NCI-H2029 (cell line): ENCODE measurements around the gene INPP4A.
A peak's percentile ranks its signal among the peaks of the same experiment; 100 is the strongest.
"Not testable (repeated sequence)": the region's sequence is repeated elsewhere in the genome, so short reads cannot be mapped to it uniquely, and the experiment has no call there.

Experiments
- DNase-seq: peaks from one replicate; lab custom pipeline; 2025; lab: John Stamatoyannopoulos, UW

Gene INPP4A

DNA sequence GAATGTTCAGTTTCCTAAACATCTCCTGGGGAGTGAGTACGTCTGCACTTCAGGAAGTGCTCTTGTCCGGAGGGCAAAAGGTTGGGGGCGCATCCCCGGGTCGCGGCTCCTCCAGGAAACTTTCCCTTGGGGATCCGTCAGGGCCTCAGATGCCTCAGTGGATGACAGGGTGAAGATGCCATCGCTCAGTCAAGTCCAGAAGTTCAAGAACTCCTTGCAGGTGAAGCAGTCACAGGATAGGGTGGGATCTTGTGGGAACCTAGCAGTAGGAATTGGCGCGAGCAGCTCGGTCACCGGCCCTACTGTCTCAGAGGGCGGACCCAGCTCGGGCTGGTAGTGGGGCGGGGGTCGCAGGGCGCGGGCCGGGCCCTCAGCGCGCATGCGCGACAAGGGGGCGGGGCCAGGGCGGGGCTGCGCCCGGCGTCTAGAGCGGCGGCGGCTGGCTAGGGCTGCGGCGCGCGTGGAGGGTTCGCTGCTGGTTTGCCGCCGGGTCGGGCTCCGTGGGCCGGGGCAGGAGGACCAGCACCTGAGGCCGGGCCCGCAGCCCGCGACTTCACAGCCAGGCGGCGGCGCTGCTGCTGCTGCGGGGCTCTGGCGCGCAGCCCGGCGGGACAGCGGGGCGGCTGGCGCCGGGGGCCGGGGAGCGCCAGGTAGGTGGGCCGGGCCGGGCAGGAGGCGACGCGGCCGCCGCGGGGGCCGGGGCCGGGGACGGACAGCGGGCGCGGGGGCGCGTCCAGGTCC, at the start of gene INPP4A:
TSS of gene INPP4A (plus strand) at position 423 of the 741 bp plus-strand sequence. CDS start 75,191 bp downstream, outside the sequence.
- DNase-seq, result peak; percentile 47

DNA sequence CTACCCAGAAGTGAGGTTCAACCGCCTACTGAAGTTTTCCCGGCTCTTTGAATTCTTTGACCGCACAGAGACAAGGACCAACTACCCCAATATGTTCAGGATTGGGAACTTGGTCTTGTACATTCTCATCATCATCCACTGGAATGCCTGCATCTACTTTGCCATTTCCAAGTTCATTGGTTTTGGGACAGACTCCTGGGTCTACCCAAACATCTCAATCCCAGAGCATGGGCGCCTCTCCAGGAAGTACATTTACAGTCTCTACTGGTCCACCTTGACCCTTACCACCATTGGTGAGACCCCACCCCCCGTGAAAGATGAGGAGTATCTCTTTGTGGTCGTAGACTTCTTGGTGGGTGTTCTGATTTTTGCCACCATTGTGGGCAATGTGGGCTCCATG, 48.7 kb upstream of the INPP4A start:
- no peak for DNase-seq

DNA sequence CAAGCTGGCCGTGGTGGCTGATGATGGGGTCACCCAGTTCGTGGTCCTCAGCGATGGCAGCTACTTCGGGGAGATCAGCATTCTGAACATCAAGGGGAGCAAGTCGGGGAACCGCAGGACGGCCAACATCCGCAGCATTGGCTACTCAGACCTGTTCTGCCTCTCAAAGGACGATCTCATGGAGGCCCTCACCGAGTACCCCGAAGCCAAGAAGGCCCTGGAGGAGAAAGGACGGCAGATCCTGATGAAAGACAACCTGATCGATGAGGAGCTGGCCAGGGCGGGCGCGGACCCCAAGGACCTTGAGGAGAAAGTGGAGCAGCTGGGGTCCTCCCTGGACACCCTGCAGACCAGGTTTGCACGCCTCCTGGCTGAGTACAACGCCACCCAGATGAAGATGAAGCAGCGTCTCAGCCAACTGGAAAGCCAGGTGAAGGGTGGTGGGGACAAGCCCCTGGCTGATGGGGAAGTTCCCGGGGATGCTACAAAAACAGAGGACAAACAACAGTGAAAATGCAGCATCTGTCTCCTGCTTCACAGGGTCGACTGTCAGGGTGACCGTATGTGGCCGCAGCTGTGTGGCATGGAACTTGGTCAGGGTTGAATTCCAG, 47.8 kb upstream of the INPP4A start:
- DNase-seq, result no peak

DNA sequence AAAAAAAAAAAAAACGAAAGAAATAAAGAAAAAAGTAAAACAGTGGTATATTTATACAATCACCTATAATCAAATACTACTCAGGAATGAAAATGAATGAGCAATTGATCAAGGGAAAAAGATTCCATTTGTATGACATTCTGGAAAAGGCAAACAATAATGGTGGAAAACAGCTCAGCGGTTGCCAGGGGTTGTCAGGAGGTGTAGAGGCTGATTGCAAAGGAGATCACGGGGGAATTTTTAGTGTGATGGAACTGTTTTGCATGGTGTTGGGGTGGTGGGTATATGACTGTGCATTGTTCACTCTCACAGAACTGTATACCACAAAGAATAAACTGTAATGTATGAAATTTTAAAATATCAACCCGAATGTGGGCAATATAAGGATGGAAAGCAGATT, 45.5 kb upstream of the INPP4A start:
- no peak for DNase-seq

DNA sequence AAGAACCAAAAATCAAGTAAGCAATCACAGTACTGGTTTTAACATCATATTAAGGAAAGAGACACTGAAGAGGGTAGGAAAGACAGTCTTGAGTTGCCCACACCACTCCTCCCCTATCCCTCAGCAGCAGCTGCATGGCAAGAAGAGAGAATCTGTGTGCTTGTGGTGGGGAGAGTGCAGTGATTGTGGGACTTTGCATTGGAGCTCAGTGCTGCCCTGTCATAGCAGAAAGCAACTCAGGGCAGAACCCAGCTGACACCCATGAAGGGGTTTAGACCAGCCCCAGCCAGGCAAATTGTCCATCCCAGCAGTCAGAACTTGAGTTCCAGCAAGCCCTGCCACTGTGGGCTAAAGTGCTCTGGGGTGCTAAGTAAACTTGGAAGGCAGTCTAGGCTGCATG, 40.8 kb upstream of the INPP4A start:
- DNase-seq, result no peak

DNA sequence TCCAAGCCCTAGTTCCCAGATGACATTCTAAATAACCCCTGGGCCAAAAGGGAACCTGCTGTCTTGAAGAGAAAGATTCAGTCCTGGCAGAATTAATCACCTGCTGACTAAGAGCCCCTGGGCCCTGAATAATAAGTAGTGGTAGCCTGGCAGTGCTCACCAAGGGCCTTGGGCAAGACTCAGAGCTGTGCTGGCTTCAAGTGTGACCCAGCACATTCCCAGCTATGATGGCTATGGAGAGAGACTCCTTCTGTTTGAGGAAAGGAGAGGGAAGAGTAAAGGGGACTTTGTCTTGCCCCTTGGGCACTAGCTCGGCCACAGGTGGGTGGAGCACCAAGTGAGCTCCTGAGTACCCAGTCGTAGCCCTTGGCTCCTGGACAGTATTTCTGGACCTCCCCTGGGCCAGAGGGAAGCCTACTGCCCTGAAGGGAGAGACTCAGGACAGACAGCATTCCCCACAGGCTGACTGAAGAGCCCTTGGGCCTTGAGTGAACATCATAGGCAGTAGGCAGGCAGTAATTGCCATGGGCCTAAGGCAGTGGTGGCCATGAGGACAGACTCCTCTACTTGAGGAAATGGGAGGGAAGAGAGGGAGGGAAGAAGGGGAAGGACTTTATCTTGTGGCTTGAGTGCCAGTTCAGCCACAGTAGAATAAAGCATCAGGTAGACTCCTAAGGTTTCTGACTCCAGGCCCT, 40.0 kb upstream of the INPP4A start:
- no peak for DNase-seq

DNA sequence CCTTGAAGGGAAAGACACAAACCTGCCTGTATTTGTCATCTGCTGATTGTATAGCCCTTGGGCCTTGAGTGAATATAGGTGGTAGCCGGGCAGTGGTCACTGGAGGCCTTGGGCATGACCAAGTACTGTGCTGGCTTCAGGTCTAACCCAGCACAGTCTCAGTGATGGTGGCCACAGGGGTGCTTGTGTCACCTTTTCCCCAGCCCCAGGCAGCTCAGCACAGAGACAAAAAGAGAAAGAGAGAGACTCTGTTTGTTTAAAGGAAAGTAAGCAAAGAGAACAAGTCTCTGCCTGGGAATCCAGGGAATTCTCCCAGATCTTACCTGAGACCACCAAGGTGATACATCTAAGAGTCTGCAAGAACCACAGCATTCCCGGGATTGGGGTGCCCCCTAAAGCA, 39.4 kb upstream of the INPP4A start:
- no peak for DNase-seq

DNA sequence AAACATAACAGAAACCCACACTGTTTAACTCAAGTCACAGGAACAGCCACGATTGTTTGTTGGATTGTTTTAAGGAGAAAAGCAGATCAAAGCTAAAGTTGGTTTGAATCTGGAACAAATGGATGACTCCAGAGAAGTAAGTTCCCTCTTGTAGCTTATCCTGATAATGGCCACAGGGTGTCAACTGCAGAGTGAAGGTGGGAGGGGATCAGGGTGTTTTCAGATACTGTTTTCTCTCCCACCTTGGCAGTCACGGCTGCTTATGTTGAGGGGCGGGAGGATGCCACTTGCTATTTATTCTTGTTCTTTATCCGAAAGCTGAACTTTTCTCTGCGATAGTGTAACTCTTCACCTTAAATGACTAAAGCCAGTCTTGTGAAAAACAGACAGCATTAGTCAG, 36.5 kb upstream of the INPP4A start:
- no peak for DNase-seq

DNA sequence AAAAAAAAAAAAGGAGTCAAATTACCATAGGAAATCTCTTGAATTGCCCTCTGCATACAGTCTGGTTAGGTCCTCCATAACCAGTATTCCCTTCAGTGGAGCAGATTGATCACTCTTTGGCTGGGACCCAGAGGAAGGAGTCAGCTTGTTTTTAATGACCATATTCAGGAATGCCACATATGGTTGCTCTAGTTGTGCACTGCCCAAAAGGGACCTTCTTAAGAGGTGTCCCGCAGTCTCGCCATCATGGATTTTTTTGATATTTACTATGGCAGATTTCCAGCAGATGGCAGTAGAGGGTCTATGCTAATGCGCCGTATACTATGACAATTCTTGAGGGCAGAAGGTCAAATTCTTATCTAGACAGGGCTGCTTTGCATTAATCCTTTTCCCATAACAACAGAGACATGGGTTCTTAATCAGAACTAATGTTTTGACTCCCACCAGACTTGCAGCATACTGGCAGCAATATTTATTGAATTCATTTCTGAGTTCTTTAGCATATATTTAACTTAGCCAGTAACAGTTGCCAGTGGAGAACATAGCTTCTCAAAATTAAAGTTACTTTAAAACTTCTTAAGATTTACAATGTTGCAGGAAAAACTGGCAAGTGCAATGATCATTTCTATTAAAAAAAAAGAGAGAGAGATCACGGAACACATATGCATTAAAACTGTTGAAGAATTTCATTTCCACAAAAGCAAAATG, 31.8 kb upstream of the INPP4A start:
- peak; percentile 39 for DNase-seq

DNA sequence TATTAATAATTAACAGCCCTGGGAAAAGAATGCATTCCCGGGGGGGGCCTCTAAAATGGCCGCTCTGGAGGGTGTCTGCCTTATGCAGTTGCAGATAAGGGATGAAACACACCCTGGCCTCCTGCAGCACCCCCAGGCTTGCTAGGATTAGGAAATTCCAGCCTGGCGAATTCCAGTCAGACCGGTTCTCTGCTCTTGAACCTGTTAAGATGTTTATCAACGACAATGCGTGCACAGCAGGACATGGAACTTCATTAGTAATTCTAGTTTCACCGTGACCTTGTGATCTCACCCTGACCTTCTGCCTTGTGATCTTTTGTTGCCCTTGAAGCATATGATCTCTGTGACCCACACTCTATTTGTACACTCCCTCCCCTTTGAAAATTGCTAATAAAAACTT, 30.4 kb upstream of the INPP4A start:
- DNase-seq, result not testable (repeated sequence)

DNA sequence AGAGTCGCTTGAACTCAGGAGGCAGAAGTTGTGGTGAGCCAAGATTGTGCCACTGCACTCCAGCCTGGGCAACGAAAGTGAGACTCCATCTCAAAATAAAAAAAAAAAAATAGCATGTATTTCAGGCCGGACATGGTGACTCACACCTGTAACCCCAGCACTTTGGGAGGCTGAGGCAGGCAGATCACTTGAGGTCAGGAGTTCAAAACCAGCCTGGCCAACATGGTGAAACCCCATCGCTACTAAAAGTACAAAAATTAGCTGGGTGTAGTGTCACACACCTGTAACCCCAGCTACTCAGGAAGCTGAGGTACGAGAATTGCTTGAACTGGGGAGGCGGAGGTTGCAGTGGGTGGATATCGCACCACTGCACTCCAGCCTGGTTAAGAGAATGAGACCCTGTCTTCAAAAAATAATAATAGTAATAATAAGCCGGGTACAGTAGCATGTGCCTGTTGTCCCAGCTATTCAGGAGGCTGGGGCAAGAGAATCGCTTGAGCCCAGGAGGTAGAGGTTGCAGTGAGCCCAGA, 28.9 kb upstream of the INPP4A start:
- not testable (repeated sequence) for DNase-seq

DNA sequence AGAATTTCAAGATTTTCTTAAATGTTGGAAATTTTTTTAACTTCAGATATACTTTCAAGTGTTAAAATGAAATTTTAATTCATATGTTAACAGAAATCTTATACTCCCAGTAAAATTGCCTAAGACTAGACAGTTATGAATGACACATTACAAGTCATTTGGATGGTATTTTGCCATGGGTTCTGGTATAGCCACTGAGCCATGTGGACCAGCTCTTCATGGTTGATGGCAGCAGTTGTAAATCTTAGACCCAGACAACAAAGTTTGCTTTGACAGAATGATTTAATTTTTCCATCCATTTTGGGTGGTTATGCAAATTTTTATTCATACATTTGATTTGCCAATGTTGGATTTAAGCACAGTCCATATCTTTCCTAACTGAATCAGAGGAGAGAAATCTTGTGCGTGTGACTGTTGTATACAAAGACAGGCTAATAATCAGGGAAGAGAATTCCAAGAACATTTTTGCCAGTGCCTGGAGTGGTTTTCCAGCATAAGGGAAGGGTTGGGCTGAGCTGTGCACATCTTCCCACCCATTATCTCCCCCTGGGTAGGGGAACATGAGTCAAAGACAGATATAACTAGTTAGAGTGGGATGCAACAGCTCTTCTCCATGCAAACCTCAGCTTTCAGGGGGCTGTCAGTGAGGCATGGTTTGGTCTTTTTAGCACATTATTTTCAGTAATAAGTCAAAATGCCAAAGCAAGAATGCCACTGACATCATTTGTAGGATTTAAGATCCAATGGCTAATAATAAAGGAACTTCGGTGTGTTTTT, 28.1 kb upstream of the INPP4A start:
- no peak for DNase-seq

DNA sequence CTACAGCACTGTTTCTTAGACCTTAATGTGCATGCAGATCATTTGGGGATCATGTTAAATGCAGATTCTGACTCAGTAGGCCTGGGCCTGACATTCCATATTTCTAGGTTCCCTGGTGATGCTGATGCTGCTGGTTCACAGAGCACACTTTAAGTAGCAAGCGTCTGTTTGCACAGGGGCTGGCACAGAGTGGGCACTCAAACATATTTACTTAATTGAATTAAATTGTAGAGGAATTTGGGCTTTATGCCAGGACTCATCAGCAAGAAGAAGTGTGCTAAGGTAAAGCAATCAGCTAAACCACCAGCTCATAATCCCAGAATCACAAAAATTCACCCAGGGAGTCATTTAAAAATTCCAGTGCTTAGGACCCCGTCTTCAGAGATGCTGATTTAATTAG, 25.1 kb upstream of the INPP4A start:
- peak; percentile 5 for DNase-seq

DNA sequence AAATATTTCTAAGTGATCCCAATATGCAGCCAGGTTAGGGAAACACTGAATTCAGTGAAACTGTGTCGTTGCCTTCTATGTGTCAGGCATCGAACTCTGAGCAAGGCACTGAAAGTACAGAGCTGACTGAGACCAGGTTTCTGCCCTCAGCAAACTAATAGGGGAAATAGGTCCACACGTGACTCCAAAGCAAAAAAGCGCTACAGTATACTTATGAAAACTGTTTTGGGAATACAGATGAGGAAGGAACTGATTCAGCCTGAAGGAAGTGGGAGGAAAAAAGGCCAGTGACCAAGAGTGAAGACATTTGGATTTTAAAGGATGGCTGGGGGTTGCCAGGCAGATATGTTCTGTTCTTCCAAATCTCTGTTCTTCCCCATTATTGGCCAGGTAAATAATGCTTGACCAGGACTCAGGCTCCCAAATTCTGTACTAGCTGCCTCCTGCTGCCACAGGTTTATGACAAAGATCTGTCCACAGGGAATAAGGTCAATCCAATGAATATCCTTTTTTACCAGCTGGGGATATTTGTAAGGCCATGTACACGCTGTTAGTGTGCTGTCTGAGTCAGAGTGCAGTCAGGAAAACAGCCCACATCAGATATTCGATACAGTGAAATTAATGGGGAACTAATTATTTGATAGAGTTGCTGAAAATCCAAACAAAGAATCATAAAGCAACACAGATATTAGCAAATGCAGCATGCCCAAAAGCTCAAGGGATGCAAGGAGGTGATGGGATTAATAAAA, 24.5 kb upstream of the INPP4A start:
- no peak for DNase-seq

DNA sequence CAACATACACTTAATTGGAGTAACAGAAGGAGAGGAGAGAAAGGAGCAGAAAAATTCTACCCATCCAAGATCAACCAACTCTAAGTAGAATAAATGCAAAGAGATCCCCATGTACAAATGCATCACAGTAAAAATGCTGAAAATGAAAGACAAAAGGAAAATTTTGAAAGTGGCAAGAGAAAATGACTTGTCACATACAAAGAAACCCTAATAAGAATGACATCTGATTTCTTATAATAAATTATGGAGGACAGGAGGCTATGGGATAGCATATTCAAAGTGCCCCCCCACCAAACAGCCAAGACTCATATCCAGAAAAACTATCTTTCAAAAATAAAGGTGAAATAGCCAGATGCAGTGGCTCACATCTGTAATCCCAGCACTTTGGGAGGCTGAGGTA, 22.2 kb upstream of the INPP4A start:
- DNase-seq, result no peak

DNA sequence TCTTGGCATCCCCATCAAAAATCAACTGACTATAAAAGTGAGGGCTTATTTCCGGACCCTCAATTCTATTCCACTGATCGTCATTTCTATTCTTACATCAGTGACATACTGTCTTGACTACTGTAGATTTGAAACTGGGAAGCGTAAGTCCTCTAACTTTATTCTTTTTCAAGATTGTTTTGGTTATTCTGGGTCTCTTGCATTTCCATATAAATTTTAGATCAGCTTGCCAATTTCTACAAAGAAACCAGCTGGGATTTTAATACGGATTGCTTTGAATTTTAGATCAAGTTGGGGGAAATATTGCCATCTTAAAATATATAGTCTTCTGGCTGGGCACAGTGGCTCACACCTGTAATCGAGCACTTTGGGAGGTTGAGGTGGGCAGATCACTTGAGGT, 17.9 kb upstream of the INPP4A start:
- DNase-seq, result no peak

DNA sequence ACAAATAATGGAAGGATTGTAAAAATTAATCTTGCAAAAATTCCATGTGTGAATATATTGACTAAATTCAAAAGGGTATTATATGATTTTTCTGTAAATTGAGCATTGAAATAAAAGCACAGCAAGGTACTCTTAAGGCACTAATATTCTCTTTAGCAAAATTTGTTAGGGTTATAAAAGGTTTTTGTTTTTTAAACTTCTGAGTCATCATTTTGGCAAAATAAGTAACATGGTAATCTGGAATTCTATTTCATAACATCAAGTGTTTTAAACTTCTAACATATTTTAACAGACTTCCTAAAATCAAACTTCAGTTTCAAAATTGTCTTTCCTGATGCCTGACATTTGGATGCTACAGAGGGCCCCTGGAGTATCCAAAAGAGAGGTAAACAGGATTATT, 12.5 kb upstream of the INPP4A start:
- DNase-seq, result no peak

DNA sequence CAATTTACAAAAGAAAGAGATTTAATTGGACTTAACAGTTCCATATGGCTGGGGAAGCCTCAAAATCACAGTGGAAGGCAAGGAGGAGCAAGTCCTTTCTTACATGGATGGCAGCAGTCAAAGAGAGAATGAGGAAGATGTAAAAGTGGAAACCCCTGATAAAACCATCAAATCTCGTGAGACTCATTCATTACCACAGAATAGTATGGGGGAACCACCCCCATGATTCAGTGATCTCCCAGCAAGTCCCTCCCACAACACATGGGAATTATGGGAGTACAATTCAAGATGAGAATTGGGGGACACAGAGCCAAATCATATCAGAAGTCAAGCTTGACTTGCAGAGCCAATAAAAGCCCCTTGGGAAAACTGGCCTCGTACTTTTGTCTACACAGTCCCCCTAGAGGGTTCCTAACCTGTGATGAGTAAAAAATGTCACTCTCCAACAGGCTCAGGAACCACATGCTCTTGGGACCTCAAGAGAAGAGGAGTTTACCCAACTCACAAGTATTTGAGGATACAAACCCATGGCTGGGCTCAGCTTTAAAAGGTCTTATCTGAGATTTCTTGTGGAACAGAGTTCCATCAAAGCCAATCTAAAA, 11.2 kb upstream of the INPP4A start:
- DNase-seq, result no peak

DNA sequence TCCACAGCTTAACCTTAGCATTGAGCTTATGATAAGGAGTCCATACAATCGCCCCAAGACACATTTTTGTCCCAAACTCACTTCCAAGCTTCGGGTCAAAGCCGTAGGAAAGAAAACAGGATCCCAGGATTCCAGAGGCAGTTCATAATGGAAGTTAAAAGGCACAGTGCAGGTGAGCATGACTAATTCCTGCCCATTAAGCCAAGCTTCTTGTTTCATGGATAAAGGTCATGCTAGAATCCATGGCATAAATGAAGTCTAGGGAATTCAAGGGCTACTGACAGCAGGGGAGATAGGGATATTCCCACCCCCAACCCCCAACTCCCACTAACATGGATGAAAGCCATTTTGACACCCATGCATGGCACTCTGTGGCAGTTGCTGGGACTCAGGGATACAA, 10.2 kb upstream of the INPP4A start:
- no peak for DNase-seq

DNA sequence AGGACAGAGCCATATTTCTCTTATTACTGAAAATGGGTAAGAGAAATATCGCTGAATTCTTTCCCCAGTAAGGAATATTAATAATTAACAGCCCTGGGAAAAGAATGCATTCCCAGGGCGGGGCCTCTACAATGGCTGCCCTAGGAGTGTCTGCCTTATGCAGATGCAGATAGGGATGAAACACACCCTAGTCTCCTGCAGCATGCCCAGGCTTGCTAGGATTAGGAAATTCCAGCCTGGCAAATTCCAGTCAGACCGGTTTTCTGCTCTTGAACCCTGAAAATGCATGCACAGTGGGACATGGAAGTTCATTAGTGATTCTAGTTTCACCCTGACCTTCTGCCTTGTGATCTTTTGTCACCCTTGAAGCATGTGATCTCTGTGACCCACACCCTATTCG, 9.0 kb upstream of the INPP4A start:
- DNase-seq, result not testable (repeated sequence)
